CD4-positive, alpha-beta memory T cell (primary cell): ENCODE data around the gene SMAD6. TPM values are rescaled to one million over a fixed set of nuclear protein-coding genes. Genes with fewer than 3 reads are reported as not detected.

Experiments used
- CTCF ChIA-PET: fragments of 350-600 bp; sonication (Branson Sonifier 250); formaldehyde crosslinking; loops from one replicate; lab custom pipeline; 2021; ENCODE audit warnings: inconsistent platforms; ENCODE audit not compliant: partially characterized antibody; lab: Charles Lee
- POLR2A ChIA-PET: fragments of 350-600 bp; sonication (Branson Sonifier 250); formaldehyde crosslinking; loops from one replicate; lab custom pipeline; 2021; ENCODE audit not compliant: partially characterized antibody; lab: Charles Lee
- DNase-seq, 5 donors: peaks; one replicate each; pipeline versions ENCODE4 v3.0.0 to v3.0.0-alpha.2; 2020 to 2022; ENCODE audit warnings: mixed read lengths in 1 of 5
- H3K27ac ChIP-seq: one replicate; pipeline ENCODE4 v1.7.0; 2013; ENCODE audit warnings: low read depth, low read length
- H3K27me3 ChIP-seq: 2 replicates; pipeline ENCODE4 v1.7.0; 2013; ENCODE audit warnings: mild to moderate bottlenecking, low read length, moderate library complexity; ENCODE audit not compliant: insufficient read depth
- H3K36me3 ChIP-seq: 2 replicates; pipeline ENCODE4 v1.7.0; 2013; ENCODE audit warnings: mild to moderate bottlenecking, low read length, moderate library complexity; ENCODE audit not compliant: insufficient read depth
- H3K4me1 ChIP-seq: 2 replicates; pipeline ENCODE4 v1.7.0; 2013; ENCODE audit warnings: mild to moderate bottlenecking, low read length, moderate library complexity; ENCODE audit not compliant: insufficient read depth
- H3K4me3 ChIP-seq, 2 donors: one replicate each; pipeline ENCODE4 v1.7.0; 2013; ENCODE audit warnings: low read length in 2 of 2, mild to moderate bottlenecking in 1 of 2
- H3K9me3 ChIP-seq, 2 donors: one replicate each; pipeline ENCODE4 v1.7.0; 2013; ENCODE audit warnings: low read length in 2 of 2, control low read depth in 1 of 2; ENCODE audit not compliant: control insufficient read depth in 1 of 2
- H3K27ac Mint-ChIP-seq, 7 donors: one replicate each; pipeline ENCODE4 v1.8.0; 2020 to 2021; ENCODE audit warnings: mixed read lengths in 7 of 7, mild to moderate bottlenecking in 6 of 7, inconsistent platforms in 3 of 7, moderate library complexity in 3 of 7
- H3K27me3 Mint-ChIP-seq, 2 donors: one replicate each; pipeline ENCODE4 v1.8.0; 2020 to 2021; ENCODE audit warnings: mixed read lengths in 2 of 2
- H3K36me3 Mint-ChIP-seq, 2 donors: one replicate each; pipeline ENCODE4 v1.8.0; 2020 to 2021; ENCODE audit warnings: mixed read lengths in 2 of 2, inconsistent platforms in 1 of 2, mild to moderate bottlenecking in 1 of 2
- H3K4me1 Mint-ChIP-seq, 4 donors: one replicate each; pipeline ENCODE4 v1.8.0; 2020 to 2021; ENCODE audit warnings: mixed read lengths in 4 of 4, mild to moderate bottlenecking in 1 of 4
- H3K4me3 Mint-ChIP-seq, 8 donors: one replicate each; pipeline ENCODE4 v1.8.0; 2020 to 2021; ENCODE audit warnings: mixed read lengths in 8 of 8, mild to moderate bottlenecking in 7 of 8, moderate library complexity in 6 of 8, inconsistent platforms in 3 of 8
- H3K9me3 Mint-ChIP-seq, 8 donors: one replicate each; pipeline ENCODE4 v1.8.0; 2020 to 2021; ENCODE audit warnings: mixed read lengths in 8 of 8, mild to moderate bottlenecking in 5 of 8, inconsistent platforms in 3 of 8, moderate library complexity in 1 of 8
- intact Hi-C: fragments of 100-400 bp; cut with micrococcal nuclease; formaldehyde crosslinking; loops from one replicate; pipeline ENCODE4 v1.15.1; 2023
- polyA plus RNA-seq, 2 donors: library from polyadenylated mRNA; unstranded; fragments of 300-500 nt; fragmentation: Illumina TruSeq; gene quantifications; one replicate each; pipeline ENCODE4 v1.2.3, GENCODE V29; 2021
- total RNA-seq, 2 experiments: library from RNA; stranded (reverse); gene quantifications; one replicate each; pipeline ENCODE4 v1.2.3, GENCODE V29; 2021

Gene SMAD6
- total and polyA plus RNA-seq, 4 experiments from 2014 or later = 0.09 to 0.11 TPM; not detected in 2

GRCh38 chr15:66778314-66778665 is 76.3 kb downstream of the SMAD6 start:
- Histone ChIP-seq H3K27ac (no peak overlapping the region), H3K27me3 (no peaks in the 10 kb centered on the region), H3K4me1 (no peaks in the 10 kb centered on the region), H3K4me3 (no peak overlapping the region), H3K9me3 (no peaks in the 10 kb centered on the region), H3K36me3 (no peaks in the 10 kb centered on the region)
- POLR2A ChIA-PET = no interaction called here
- CTCF ChIA-PET = no interaction called here
- no peaks in the 10 kb centered on the region for H3K36me3 Mint-ChIP-seq
- DNase-seq = no peak
- no peak overlapping the region for H3K4me3 Mint-ChIP-seq
- H3K27me3 Mint-ChIP-seq = no peaks in the 10 kb centered on the region
- H3K27ac Mint-ChIP-seq = no peak overlapping the region
- no peaks in the 10 kb centered on the region for H3K9me3 Mint-ChIP-seq
- intact Hi-C loops = no loop called here
- no peaks in the 10 kb centered on the region for H3K4me1 Mint-ChIP-seq

GRCh38 chr15:66778716-66779115 is 76.7 kb downstream of the SMAD6 start:
- ChIA-PET CTCF (no interaction called here), POLR2A (no interaction called here)
- Histone ChIP-seq H3K4me1 (no peaks in the 10 kb centered on the region), H3K4me3 (no peak overlapping the region), H3K27ac (no peak overlapping the region), H3K9me3 (no peaks in the 10 kb centered on the region), H3K36me3 (no peaks in the 10 kb centered on the region), H3K27me3 (no peaks in the 10 kb centered on the region)
- no peak for DNase-seq
- H3K27me3 Mint-ChIP-seq = no peaks in the 10 kb centered on the region
- H3K4me1 Mint-ChIP-seq = no peaks in the 10 kb centered on the region
- no peak overlapping the region for H3K4me3 Mint-ChIP-seq
- no peaks in the 10 kb centered on the region for H3K9me3 Mint-ChIP-seq
- intact Hi-C loops = no loop called here
- peak overlapping the region in 1 of 7 donors; percentile 13 for H3K27ac Mint-ChIP-seq
- no peaks in the 10 kb centered on the region for H3K36me3 Mint-ChIP-seq

DNA sequence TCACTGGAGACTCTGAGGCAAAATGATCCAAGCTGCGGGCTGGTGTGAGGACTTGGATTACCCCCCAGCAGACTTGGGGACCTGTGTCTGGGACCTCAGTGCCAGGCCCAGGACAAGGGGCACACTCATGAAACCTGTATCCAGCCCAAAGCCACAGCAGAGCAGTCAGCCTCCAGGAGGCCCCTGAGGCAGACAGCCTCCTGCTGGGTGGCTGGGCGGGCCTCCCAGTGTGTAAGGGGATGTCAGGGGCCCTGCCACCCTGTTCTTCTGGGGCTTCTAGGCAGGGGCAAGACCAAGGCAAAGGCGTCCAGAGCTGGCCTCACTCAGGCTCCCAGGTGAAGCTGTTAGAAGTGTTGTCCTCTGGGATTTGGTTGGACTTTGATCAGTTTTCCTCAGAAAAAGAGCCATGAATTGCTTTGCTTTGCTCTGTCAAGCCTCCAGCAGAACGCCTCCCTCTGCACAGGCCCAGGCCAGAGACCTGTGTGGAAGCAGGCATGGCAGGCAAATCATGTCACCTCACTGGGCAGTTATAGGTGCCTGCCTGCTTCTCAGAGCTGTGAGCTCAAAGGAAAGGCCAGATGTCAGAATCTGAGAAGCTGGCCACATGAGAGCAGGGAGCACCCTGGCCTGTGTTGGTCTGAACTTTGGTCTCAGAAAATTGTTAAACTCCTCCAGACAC is 77.4 kb downstream of the SMAD6 start:
- intact Hi-C loops = no loop called here
- H3K27me3 Mint-ChIP-seq = no peaks in the 10 kb centered on the region
- Histone ChIP-seq H3K9me3 (no peaks in the 10 kb centered on the region), H3K4me1 (no peaks in the 10 kb centered on the region), H3K27ac (no peak overlapping the region), H3K4me3 (no peak overlapping the region), H3K36me3 (no peaks in the 10 kb centered on the region), H3K27me3 (no peaks in the 10 kb centered on the region)
- no peak for DNase-seq
- no peak overlapping the region for H3K4me3 Mint-ChIP-seq
- ChIA-PET POLR2A (no interaction called here), CTCF (no interaction called here)
- no peaks in the 10 kb centered on the region for H3K36me3 Mint-ChIP-seq
- H3K9me3 Mint-ChIP-seq = no peaks in the 10 kb centered on the region
- no peaks in the 10 kb centered on the region for H3K4me1 Mint-ChIP-seq
- H3K27ac Mint-ChIP-seq = no peak overlapping the region

- Mint-ChIP-seq H3K36me3 (no peaks in the 10 kb centered on the region), H3K4me3 (no peak overlapping the region), H3K9me3 (no peaks in the 10 kb centered on the region), H3K4me1 (no peaks in the 10 kb centered on the region), H3K27ac (no peak overlapping the region), H3K27me3 (peaks cover 0 to 2% of the 10 kb centered on the region in 2 donors)
- intact Hi-C loops = no loop called here
- Histone ChIP-seq H3K9me3 (no peaks in the 10 kb centered on the region), H3K27ac (no peak overlapping the region), H3K4me1 (no peaks in the 10 kb centered on the region), H3K4me3 (no peak overlapping the region), H3K36me3 (no peaks in the 10 kb centered on the region), H3K27me3 (no peaks in the 10 kb centered on the region)
- ChIA-PET POLR2A (no interaction called here), CTCF (no interaction called here)
- no peak for DNase-seq
Observed at GRCh38 chr15:66780172-66780972, 78.3 kb downstream of the SMAD6 start.

- no peaks in the 10 kb centered on the region for H3K36me3 ChIP-seq
- DNase-seq = no peak
- H3K27me3 Mint-ChIP-seq = peaks cover under 1 to 2% of the 10 kb centered on the region in 2 donors
- H3K27me3 ChIP-seq = no peaks in the 10 kb centered on the region
- no peaks in the 10 kb centered on the region for H3K4me1 Mint-ChIP-seq
- CTCF ChIA-PET = no interaction called here
- no peak overlapping the region for H3K27ac ChIP-seq
- H3K4me3 Mint-ChIP-seq = no peak overlapping the region
- H3K36me3 Mint-ChIP-seq = no peaks in the 10 kb centered on the region
- H3K4me3 ChIP-seq = no peak overlapping the region
- intact Hi-C loops = no loop called here
- H3K9me3 Mint-ChIP-seq = no peaks in the 10 kb centered on the region
- H3K4me1 ChIP-seq = no peaks in the 10 kb centered on the region
- no peaks in the 10 kb centered on the region for H3K9me3 ChIP-seq
- POLR2A ChIA-PET = no interaction called here
- H3K27ac Mint-ChIP-seq = no peak overlapping the region
Observed at GRCh38 chr15:66780973-66781718, 79.1 kb downstream of the SMAD6 start.

DNA sequence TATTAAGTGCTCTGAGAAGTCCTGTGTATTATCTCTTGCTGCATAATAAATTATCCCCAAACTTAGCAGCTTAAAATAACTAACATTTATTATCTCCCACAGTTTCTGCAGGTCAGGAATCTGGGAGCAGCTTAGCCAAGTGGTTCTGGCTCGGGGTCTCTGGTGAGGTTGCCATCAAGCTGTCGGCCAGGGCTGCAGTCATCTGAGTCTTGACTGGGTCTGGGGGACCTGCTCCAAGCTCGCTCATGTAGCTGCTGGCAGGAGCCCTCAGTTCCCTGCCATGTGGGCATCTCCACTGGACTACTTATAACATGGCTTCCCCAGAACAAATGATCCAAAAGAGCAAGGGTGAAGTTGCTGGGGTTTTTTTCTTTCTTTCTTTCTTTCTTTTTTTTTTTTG is 80.7 kb downstream of the SMAD6 start:
- no peaks in the 10 kb centered on the region for H3K27me3 ChIP-seq
- CTCF ChIA-PET = interaction anchor here (1.0 kb wide), 1 partner anchor 164 kb away, joined by 5 read pairs; no protein-coding TSS in a partner anchor
- peaks cover 1 to 2% of the 10 kb centered on the region in 2 donors for H3K27me3 Mint-ChIP-seq
- no peak for DNase-seq
- H3K27ac Mint-ChIP-seq = no peak overlapping the region
- H3K36me3 ChIP-seq = no peaks in the 10 kb centered on the region
- no peak overlapping the region for H3K4me3 ChIP-seq
- no peaks in the 10 kb centered on the region for H3K4me1 ChIP-seq
- no peaks in the 10 kb centered on the region for H3K9me3 Mint-ChIP-seq
- intact Hi-C loops = no loop called here
- no peak overlapping the region for H3K27ac ChIP-seq
- H3K9me3 ChIP-seq = no peaks in the 10 kb centered on the region
- POLR2A ChIA-PET = no interaction called here
- H3K4me3 Mint-ChIP-seq = no peak overlapping the region
- no peaks in the 10 kb centered on the region for H3K4me1 Mint-ChIP-seq
- H3K36me3 Mint-ChIP-seq = no peaks in the 10 kb centered on the region

GRCh38 chr15:66783314-66783713 is 81.3 kb downstream of the SMAD6 start:
- Mint-ChIP-seq H3K36me3 (no peaks in the 10 kb centered on the region), H3K4me1 (no peaks in the 10 kb centered on the region), H3K27me3 (peaks cover 1 to 2% of the 10 kb centered on the region in 2 donors), H3K27ac (no peak overlapping the region), H3K9me3 (no peaks in the 10 kb centered on the region), H3K4me3 (no peak overlapping the region)
- intact Hi-C loops = no loop called here
- Histone ChIP-seq H3K4me3 (no peak overlapping the region), H3K27me3 (no peaks in the 10 kb centered on the region), H3K36me3 (no peaks in the 10 kb centered on the region), H3K4me1 (no peaks in the 10 kb centered on the region), H3K9me3 (no peaks in the 10 kb centered on the region), H3K27ac (no peak overlapping the region)
- DNase-seq = no peak
- ChIA-PET POLR2A (no interaction called here), CTCF (no interaction called here)
